ENCODE measurements around the gene POU2F1.
"Not testable (repeated sequence)": the region's sequence is repeated elsewhere in the genome, so short reads cannot be mapped to it uniquely, and the experiment has no call there.

The POU2F1 gene

GRCh38 chr1:167233373-167233772 is 12.7 kb downstream of the POU2F1 start:
- no peaks in the 10 kb centered on the region for H3K27me3 ChIP-seq (ENCODE audit: insufficient read depth, low read length)
- no peak overlapping the region for H3K9ac ChIP-seq (ENCODE audit: low read depth, low read length)
- H3K4me1 ChIP-seq (ENCODE audit: insufficient read depth, low read length): peaks cover 52% of the 10 kb centered on the region
- WGBS: 100% methylated on average over 1 of the region's 1 CpG
- no peak overlapping the region for H3K4me3 ChIP-seq (ENCODE audit: low read length)
- H3K9me3 ChIP-seq (ENCODE audit: insufficient read depth, low read depth, low read length): no peaks in the 10 kb centered on the region
- H3K36me3 ChIP-seq (ENCODE audit: insufficient read depth, low read length): no peaks in the 10 kb centered on the region
- no peak overlapping the region for H3K27ac ChIP-seq (ENCODE audit: low read depth, low read length)

GRCh38 chr1:167237000-167237399 is 16.3 kb downstream of the POU2F1 start:
- H3K9me3 ChIP-seq (ENCODE audit: insufficient read depth, low read depth, low read length): no peaks in the 10 kb centered on the region
- H3K36me3 ChIP-seq (ENCODE audit: insufficient read depth, low read length): no peaks in the 10 kb centered on the region
- no peak overlapping the region for H3K27ac ChIP-seq (ENCODE audit: low read depth, low read length)
- no peaks in the 10 kb centered on the region for H3K27me3 ChIP-seq (ENCODE audit: insufficient read depth, low read length)
- 94% methylated on average over 3 of the region's 3 CpGs for WGBS
- no peak overlapping the region for H3K9ac ChIP-seq (ENCODE audit: low read depth, low read length)
- no peak overlapping the region for H3K4me3 ChIP-seq (ENCODE audit: low read length)
- H3K4me1 ChIP-seq (ENCODE audit: insufficient read depth, low read length): peaks cover 21% of the 10 kb centered on the region

- H3K9me3 ChIP-seq (ENCODE audit: insufficient read depth, low read depth, low read length): no peaks in the 10 kb centered on the region
- peaks cover 17% of the 10 kb centered on the region for H3K4me1 ChIP-seq (ENCODE audit: insufficient read depth, low read length)
- no peaks in the 10 kb centered on the region for H3K36me3 ChIP-seq (ENCODE audit: insufficient read depth, low read length)
- H3K27ac ChIP-seq (ENCODE audit: low read depth, low read length): no peak overlapping the region
- no peak overlapping the region for H3K4me3 ChIP-seq (ENCODE audit: low read length)
- H3K27me3 ChIP-seq (ENCODE audit: insufficient read depth, low read length): no peaks in the 10 kb centered on the region
- no peak overlapping the region for H3K9ac ChIP-seq (ENCODE audit: low read depth, low read length)
Observed at GRCh38 chr1:167238713-167239112, 18.0 kb downstream of the POU2F1 start.

- peaks cover 12% of the 10 kb centered on the region for H3K4me1 ChIP-seq (ENCODE audit: insufficient read depth, low read length)
- H3K4me3 ChIP-seq (ENCODE audit: low read length): no peak overlapping the region
- no peak overlapping the region for H3K9ac ChIP-seq (ENCODE audit: low read depth, low read length)
- no CpG with 5 or more reads among the region's 2 CpGs for WGBS
- no peaks in the 10 kb centered on the region for H3K9me3 ChIP-seq (ENCODE audit: insufficient read depth, low read depth, low read length)
- no peaks in the 10 kb centered on the region for H3K27me3 ChIP-seq (ENCODE audit: insufficient read depth, low read length)
- no peak overlapping the region for H3K27ac ChIP-seq (ENCODE audit: low read depth, low read length)
- no peaks in the 10 kb centered on the region; the same call in 1 of the 2 replicates for H3K36me3 ChIP-seq (ENCODE audit: insufficient read depth, low read length)
Observed at GRCh38 chr1:167239257-167239656, 18.6 kb downstream of the POU2F1 start.

GRCh38 chr1:167244244-167244643 is 23.6 kb downstream of the POU2F1 start:
- Histone ChIP-seq H3K36me3 (ENCODE audit: insufficient read depth, low read length) (no peaks in the 10 kb centered on the region; the same call in 1 of the 2 replicates), H3K27me3 (ENCODE audit: insufficient read depth, low read length) (no peaks in the 10 kb centered on the region), H3K9me3 (ENCODE audit: insufficient read depth, low read depth, low read length) (no peaks in the 10 kb centered on the region), H3K9ac (ENCODE audit: low read depth, low read length) (no peak overlapping the region), H3K4me3 (ENCODE audit: low read length) (no peak overlapping the region), H3K27ac (ENCODE audit: low read depth, low read length) (no peak overlapping the region), H3K4me1 (ENCODE audit: insufficient read depth, low read length) (peaks cover 6% of the 10 kb centered on the region; the same call in 1 of the 2 replicates)
- WGBS: 93% methylated on average over 2 of the region's 2 CpGs

GRCh38 chr1:167245168-167245567 is 24.5 kb downstream of the POU2F1 start:
- not testable (repeated sequence) for H3K27me3 ChIP-seq (ENCODE audit: insufficient read depth, low read length); H3K9me3 ChIP-seq (ENCODE audit: insufficient read depth, low read depth, low read length); H3K36me3 ChIP-seq (ENCODE audit: insufficient read depth, low read length); H3K9ac ChIP-seq (ENCODE audit: low read depth, low read length); H3K4me3 ChIP-seq (ENCODE audit: low read length); H3K27ac ChIP-seq (ENCODE audit: low read depth, low read length)
- H3K4me1 ChIP-seq (ENCODE audit: insufficient read depth, low read length): peaks cover 10% of the 10 kb centered on the region; the same call in 1 of the 2 replicates
- 93% methylated on average over 5 of the region's 5 CpGs for WGBS

GRCh38 chr1:167246971-167247370 is 26.3 kb downstream of the POU2F1 start:
- Histone ChIP-seq H3K4me3 (ENCODE audit: low read length) (no peak overlapping the region), H3K27me3 (ENCODE audit: insufficient read depth, low read length) (no peaks in the 10 kb centered on the region), H3K9ac (ENCODE audit: low read depth, low read length) (no peak overlapping the region), H3K36me3 (ENCODE audit: insufficient read depth, low read length) (no peaks in the 10 kb centered on the region; the same call in 1 of the 2 replicates), H3K4me1 (ENCODE audit: insufficient read depth, low read length) (peaks cover 10% of the 10 kb centered on the region; the same call in 1 of the 2 replicates), H3K9me3 (ENCODE audit: insufficient read depth, low read depth, low read length) (no peaks in the 10 kb centered on the region), H3K27ac (ENCODE audit: low read depth, low read length) (no peak overlapping the region)
- 72% methylated on average over 5 of the region's 5 CpGs for WGBS

- H3K4me1 ChIP-seq (ENCODE audit: insufficient read depth, low read length): peaks cover 10% of the 10 kb centered on the region; the same call in 1 of the 2 replicates
Observed at GRCh38 chr1:167247754-167248153, 27.1 kb downstream of the POU2F1 start.

GRCh38 chr1:167248707-167249642 is 28.3 kb downstream of the POU2F1 start:
- no peak overlapping the region for H3K9ac ChIP-seq (ENCODE audit: low read depth, low read length)
- H3K4me1 ChIP-seq (ENCODE audit: insufficient read depth, low read length): peaks cover 10% of the 10 kb centered on the region; the same call in 1 of the 2 replicates
- no peaks in the 10 kb centered on the region for H3K36me3 ChIP-seq (ENCODE audit: insufficient read depth, low read length)
- WGBS: 92% methylated on average over 4 of the region's 4 CpGs
- H3K4me3 ChIP-seq (ENCODE audit: low read length): no peak overlapping the region
- H3K9me3 ChIP-seq (ENCODE audit: insufficient read depth, low read depth, low read length): no peaks in the 10 kb centered on the region
- no peak overlapping the region for H3K27ac ChIP-seq (ENCODE audit: low read depth, low read length)
- H3K27me3 ChIP-seq (ENCODE audit: insufficient read depth, low read length): no peaks in the 10 kb centered on the region

More at GRCh38 chr1:167247754-167248153, 27.1 kb downstream of the POU2F1 start:
- Histone ChIP-seq H3K9me3 (ENCODE audit: insufficient read depth, low read depth, low read length) (no peaks in the 10 kb centered on the region), H3K36me3 (ENCODE audit: insufficient read depth, low read length) (no peaks in the 10 kb centered on the region; the same call in 1 of the 2 replicates), H3K27me3 (ENCODE audit: insufficient read depth, low read length) (no peaks in the 10 kb centered on the region), H3K9ac (ENCODE audit: low read depth, low read length) (no peak overlapping the region), H3K4me3 (ENCODE audit: low read length) (no peak overlapping the region), H3K27ac (ENCODE audit: low read depth, low read length) (no peak overlapping the region)
- no CpG with 5 or more reads among the region's 1 CpG for WGBS

- Histone ChIP-seq H3K9me3 (ENCODE audit: insufficient read depth, low read depth, low read length) (no peaks in the 10 kb centered on the region), H3K27ac (ENCODE audit: low read depth, low read length) (no peak overlapping the region), H3K36me3 (ENCODE audit: insufficient read depth, low read length) (no peaks in the 10 kb centered on the region), H3K9ac (ENCODE audit: low read depth, low read length) (no peak overlapping the region), H3K4me3 (ENCODE audit: low read length) (no peak overlapping the region), H3K4me1 (ENCODE audit: insufficient read depth, low read length) (peaks cover 10% of the 10 kb centered on the region; the same call in 1 of the 2 replicates), H3K27me3 (ENCODE audit: insufficient read depth, low read length) (no peaks in the 10 kb centered on the region)
- 75% methylated on average over 1 of the region's 1 CpG for WGBS
Observed at GRCh38 chr1:167249702-167250101, 29.0 kb downstream of the POU2F1 start.

GRCh38 chr1:167250482-167250881 is 29.8 kb downstream of the POU2F1 start:
- Histone ChIP-seq H3K4me1 (ENCODE audit: insufficient read depth, low read length) (peaks cover 16% of the 10 kb centered on the region; the same call in 1 of the 2 replicates), H3K4me3 (ENCODE audit: low read length) (no peak overlapping the region), H3K9ac (ENCODE audit: low read depth, low read length) (no peak overlapping the region), H3K36me3 (ENCODE audit: insufficient read depth, low read length) (no peaks in the 10 kb centered on the region), H3K27ac (ENCODE audit: low read depth, low read length) (no peak overlapping the region), H3K27me3 (ENCODE audit: insufficient read depth, low read length) (no peaks in the 10 kb centered on the region), H3K9me3 (ENCODE audit: insufficient read depth, low read depth, low read length) (no peaks in the 10 kb centered on the region)

Measured in HUES64 (cell line).